ENCODE data around the gene HAPSTR1.

The HAPSTR1 gene

DNA sequence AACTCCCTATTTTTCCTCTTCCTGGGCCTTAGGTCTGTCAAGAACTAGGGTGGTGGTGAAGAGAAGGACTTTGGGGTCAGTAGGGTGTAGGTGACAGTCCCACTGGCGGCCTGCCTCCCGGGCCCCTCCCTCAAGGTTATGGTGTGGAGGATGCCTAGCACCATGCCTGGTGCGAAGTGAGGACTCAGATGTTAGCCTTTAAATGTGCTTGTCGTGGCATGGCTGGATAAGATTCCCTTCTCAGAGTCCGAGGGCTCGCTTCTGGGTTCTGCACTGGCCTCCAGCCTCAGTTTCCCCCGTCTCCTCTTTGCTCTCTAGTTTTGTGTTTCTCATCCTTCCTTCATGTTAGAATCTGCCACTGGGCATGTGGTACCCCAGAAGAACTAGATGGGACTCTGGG is 32.0 kb downstream of the HAPSTR1 start:
- no peak for DNase-seq (ENCODE audit: low read depth)

- DNase-seq (ENCODE audit: low read depth), result no peak
These were observed 32.4 kb downstream of the HAPSTR1 start for GRCh38 chr16:9123871-9124270.

- no peak for DNase-seq (ENCODE audit: low read depth)
These were observed 33.0 kb downstream of the HAPSTR1 start for GRCh38 chr16:9124444-9124843.

DNA sequence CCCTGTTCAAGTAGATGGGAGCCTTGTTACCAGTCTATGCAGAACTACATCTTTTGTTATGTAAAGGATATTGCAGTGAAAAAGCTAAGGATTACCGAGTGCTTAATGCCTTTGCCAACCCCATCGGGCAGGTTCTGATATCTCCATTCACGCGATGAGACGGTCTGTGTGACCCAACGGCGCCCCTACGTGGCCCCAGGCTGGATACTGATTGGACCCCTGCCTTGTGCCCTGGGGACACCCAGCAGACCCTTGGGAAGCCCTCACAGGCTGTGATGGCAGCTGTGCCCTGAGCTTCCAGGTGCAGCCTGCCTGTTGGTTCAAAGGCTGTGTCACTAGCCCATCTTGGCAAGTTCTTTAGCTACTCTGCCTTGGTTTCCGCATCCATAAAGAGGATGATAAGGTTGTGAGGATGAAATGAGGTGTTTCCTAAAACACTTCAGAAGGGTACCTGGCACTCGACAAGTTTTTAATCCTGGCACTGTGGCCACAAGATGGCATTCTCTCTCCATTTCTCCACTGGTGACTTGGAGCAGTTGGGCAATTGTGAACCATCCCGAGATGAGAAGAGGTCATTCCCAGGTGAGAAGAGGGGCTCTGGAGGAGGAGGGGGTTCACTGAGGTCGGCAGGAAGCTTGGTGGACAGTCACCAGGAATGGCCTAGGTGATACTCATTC is 33.6 kb downstream of the HAPSTR1 start:
- no peak for DNase-seq (ENCODE audit: low read depth)

GRCh38 chr16:9125658-9126505 is 34.4 kb downstream of the HAPSTR1 start:
- no peak for DNase-seq (ENCODE audit: low read depth)

GRCh38 chr16:9126609-9127008 is 35.2 kb downstream of the HAPSTR1 start:
- no peak for DNase-seq (ENCODE audit: low read depth)

DNA sequence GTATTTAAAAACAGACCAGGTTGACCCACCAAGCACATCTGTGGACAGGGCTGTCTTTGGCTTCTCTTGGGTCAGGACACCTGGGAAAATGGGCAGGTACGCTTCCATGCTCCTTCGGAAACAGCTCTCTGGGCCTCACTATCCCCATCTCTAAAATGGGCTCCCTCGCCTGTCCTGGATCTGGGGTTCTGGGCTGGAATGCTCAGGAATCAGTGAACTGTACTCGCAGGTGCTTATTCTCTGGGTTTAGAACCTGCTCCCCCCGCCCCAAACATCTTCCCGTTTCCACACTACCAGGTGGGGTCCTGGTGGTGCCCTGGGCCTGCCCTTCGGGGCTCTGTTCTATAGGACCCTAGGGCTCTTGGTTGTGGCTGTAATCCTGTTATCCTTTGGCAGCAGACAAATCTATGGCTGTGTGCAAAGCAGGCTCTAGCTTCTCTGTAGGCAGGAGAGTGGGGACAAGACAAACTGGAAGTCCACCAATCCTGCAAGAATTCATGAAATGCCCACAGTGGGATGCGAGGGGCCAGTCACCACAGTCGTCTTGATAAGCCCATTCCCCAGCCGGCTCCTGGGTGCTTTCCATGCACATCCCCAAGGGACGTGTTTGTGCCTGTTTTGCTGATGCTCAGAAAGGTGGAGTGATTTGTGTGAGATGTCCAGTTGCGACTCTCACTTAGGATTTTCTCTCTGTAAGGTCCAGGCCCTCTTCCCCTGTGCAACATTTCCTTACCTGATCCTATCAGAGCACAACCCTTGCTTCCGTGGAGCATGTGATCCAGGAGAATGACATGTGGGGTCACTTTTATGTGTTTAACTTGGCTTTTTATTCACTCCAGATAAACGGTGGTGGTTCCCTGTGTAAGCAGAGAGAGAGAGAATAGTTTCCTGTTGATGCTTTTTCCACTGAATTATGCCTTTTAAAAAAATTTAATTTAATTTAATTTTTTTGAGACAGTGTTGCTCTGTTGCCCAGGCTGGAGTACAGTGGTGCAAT is 37.2 kb downstream of the HAPSTR1 start:
- DNase-seq (ENCODE audit: low read depth), result no peak

- no peak for DNase-seq (ENCODE audit: low read depth)
These were observed 42.9 kb downstream of the HAPSTR1 start for GRCh38 chr16:9134306-9134705.

DNA sequence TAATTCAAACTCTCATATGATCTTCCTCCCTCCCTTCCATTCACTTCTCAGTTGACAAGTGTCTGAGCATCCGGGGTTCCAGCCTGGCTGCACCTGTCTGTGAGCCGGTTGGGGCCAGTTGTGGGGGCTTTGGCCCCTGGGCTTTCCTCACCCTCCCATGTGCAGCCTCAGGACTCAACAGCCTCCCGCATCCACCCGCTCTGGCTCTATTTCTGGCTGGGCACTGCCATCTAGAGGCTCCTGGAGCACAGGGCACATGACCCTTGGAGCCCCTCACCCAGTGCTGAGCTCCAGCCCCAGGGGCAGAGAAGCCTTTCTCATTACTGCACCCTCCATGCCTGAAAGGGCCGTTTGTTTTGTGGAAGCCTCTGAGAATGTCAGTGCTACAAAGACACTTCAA is 43.3 kb downstream of the HAPSTR1 start:
- DNase-seq (ENCODE audit: low read depth), result peak; percentile 27

GRCh38 chr16:9135797-9136196 is 44.4 kb downstream of the HAPSTR1 start:
- DNase-seq (ENCODE audit: low read depth), result no peak

DNA sequence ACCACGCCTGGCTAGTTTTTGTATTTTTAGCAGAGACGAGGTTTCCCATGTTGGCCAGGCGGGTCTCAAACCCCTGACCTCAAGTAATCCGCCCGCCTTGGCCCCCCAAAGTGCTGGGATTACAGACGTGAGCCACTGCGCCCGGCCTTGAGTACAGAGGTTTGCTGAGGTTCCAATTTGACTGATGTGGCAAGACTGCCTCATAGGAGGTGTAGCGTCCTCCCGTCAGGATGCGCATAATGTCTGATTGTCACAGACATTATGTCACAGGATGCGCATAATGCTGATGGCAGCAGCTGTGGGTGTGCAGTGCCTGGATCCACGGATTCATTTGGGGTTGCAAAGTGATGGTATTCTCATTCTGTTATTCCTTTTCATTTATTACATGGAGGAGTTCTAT is 45.2 kb downstream of the HAPSTR1 start:
- no peak for DNase-seq (ENCODE audit: low read depth)

GRCh38 chr16:9138021-9138680 is 46.7 kb downstream of the HAPSTR1 start:
- DNase-seq (ENCODE audit: low read depth), result no peak

DNA sequence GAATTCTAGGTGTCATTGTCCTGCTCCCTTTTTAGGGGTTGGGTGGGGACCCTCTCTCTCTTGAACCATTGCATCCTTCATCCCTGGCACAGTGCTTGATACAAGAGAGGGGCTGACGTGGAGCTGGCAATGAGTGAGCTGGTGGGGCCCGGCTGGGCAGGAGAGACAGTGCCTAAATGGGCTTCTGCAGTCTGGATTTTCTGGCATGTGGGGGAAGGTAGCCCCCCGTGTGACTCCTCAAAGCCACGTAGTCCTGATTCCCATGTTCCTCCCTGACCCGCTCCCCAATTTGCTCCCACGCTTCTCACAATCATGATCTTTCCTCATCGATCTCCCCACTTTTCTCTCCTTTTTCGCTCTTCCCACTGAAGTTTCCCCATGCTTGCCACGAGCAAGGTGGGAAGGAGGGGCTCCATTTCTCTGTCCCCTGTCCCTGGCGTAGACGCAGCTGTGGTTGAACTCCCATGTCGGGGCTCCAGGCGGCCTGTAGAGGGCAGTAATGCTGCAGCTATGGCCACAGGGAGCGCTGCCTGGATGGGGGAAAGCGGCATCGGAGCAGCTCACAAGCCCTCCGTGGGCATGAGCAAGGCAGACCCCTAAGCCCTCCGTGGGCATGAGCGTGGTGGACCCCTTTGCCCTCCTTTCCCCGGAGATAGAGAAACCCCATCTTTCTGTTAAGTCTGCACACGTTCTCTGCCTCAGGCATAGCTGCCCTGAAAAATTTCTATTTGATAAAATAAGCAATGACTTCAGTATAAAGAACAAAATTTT is 47.5 kb downstream of the HAPSTR1 start:
- peak; percentile 42 for DNase-seq (ENCODE audit: low read depth)

DNA sequence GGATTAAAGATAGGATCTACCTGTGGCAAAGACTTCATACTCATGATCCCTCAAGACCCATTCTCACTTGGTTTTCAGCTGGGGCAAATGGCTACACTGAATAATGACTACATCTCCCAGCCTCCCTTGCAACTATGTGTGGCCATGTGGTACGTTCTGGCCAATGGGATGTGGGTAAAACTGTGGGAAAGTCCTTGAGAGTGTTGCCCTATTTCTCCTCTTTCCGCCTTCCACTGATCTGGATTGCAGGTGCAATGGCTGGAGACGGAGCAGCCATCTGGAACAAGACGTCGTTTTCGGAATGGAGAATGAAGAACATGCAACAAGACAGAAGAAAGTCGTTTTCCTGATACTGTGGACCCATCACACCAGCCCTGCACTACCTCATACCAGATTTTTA is 48.5 kb downstream of the HAPSTR1 start:
- DNase-seq (ENCODE audit: low read depth), result no peak
